Heart left ventricle (tissue), 16 donors: ENCODE measurements around the gene AURKAIP1. TPM values are rescaled to one million over a fixed set of nuclear protein-coding genes. Genes with fewer than 3 reads are reported as not detected.

Source experiments
- ATAC-seq, 4 donors: fragments of 200-7000 bp; cut with Tn5 transposase; one replicate each; pipeline ENCODE4 v1.9.1; 2020 to 2022; ENCODE audit warnings: moderate library complexity in 4 of 4, mild to moderate bottlenecking in 3 of 4, moderate number of reproducible peaks in 1 of 4
- DNase-seq, 5 donors: peaks; one replicate each; pipeline ENCODE4 v3.0.0-alpha.2; 2020
- H3K27ac ChIP-seq, 12 donors: fragments of 200-600 bp; sonication (generic) in 4 of 12; one replicate each; pipeline versions ENCODE4 v1.5.0 to v1.8.0; 2016 to 2022; ENCODE audit warnings: mild to moderate bottlenecking in 2 of 12
- H3K27me3 ChIP-seq, 9 donors: fragments of 200-600 bp; sonication (generic) in 2 of 9; one replicate each; pipeline versions ENCODE4 v1.5.1 to v1.8.0; 2016 to 2022; ENCODE audit warnings: mild to moderate bottlenecking in 3 of 9
- H3K36me3 ChIP-seq, 9 donors: fragments of 200-600 bp; sonication (generic) in 2 of 9; one replicate each; pipeline versions ENCODE4 v1.5.0 to v1.8.0; 2018 to 2022; ENCODE audit warnings: mild to moderate bottlenecking in 2 of 9
- H3K4me1 ChIP-seq, 12 donors: fragments of 200-600 bp; sonication (generic) in 4 of 12; one replicate each; pipeline versions ENCODE4 v1.5.0 to v1.8.0; 2016 to 2022; ENCODE audit warnings: mild to moderate bottlenecking in 3 of 12
- H3K4me3 ChIP-seq, 12 donors: fragments of 200-600 bp; sonication (generic) in 4 of 12; one replicate each; pipeline versions ENCODE4 v1.5.0 to v1.8.0; 2017 to 2022; ENCODE audit warnings: mild to moderate bottlenecking in 9 of 12, moderate library complexity in 4 of 12
- H3K9me3 ChIP-seq, 12 donors: fragments of 200-600 bp; sonication (generic) in 4 of 12; one replicate each; pipeline versions ENCODE4 v1.5.0 to v1.8.0; 2016 to 2022; ENCODE audit warnings: mild to moderate bottlenecking in 1 of 12
- CTCF ChIP-seq, 12 donors: fragments of 200-600 bp; sonication (generic) in 4 of 12; IDR thresholded peaks; one replicate each; pipeline versions ENCODE4 v1.5.0 to v1.8.0; 2018 to 2022; ENCODE audit warnings: antibody characterized with exemption in 12 of 12, mild to moderate bottlenecking in 5 of 12
- POLR2A ChIP-seq, 2 donors: fragments of 450-650 bp; IDR thresholded peaks; one replicate each; pipeline ENCODE4 v1.6.1; 2017; ENCODE audit warnings: antibody characterized with exemption in 2 of 2, mild to moderate bottlenecking in 2 of 2, moderate library complexity in 2 of 2
- WGBS, 4 donors: extraction: QIAGEN DNeasy Blood & Tissue Kit in 2 of 4; methylation state at CpG; one replicate each; pipeline versions ENCODE4 v1.1.5 to v1.1.7; 2013 to 2018; 5-methylcytosine and 5-hydroxymethylcytosine counted together
- intact Hi-C, 10 donors: fragments of 100-400 bp; cut with DNase I; formaldehyde crosslinking; loops; one replicate each; pipeline versions ENCODE4 v1.11.1 to v1.14.2; 2022
- polyA plus RNA-seq, 2 donors: library from polyadenylated mRNA; stranded (reverse); fragments of 200-250 nt; gene quantifications; one replicate each; pipeline ENCODE4 v1.2.3, GENCODE V29; 2013
- total RNA-seq, 9 donors: library from RNA; depleted of rRNA in 2 of 9; stranded (reverse); fragments of >200 nt in 2 of 9; fragmentation: NEBNext Ultra II Directional in 3 of 9; extraction: Animal tissue kit (Norgen Biotek cat#: 25700) in 3 of 9; gene quantifications; one replicate each; pipeline versions ENCODE4 v1.1.0 to v1.2.4, GENCODE V29; 2016 to 2023
- donor health status: ischemic (EF 13 %, LVEDD 7.1; RV severe dilation, severe dysfunction).
- donor health status: healthy with polysubstance abuse.
- donor health status: DM: no; HTN: yes; CAD: no.
- donor health status: DM: no; HTN: no; CAD: no.
- donor health status: ischemic (EF 25% LVEDD 6.9; RV normal size, moderate dysfunction).
- donor health status: ischemic (EF 25% LVEDD 5.7; RV mildly dilated, moderate dysfunction).
- donor health status: healthy.
- donor health status: DM: yes; HTN: yes; CAD: no.
- donor health status: ischemic (EF 35%, LVEDD 5.7; RV mildly dilated, moderate dysfunction).
- donor health status: nonischemic (EF 11% LVEDD 7.7; RV severe dilation, severe dysfunction).
- donor health status: DM: yes; HTN: yes; CAD: no.
- donor health status: PGD.
- donor health status: ischemic (EF 29% LVEDD 5.4; RV normal size, mild dysfunction).
- donor health status: nonischemic (EF 23%, LVEDD 6.1; RV moderate dilation, normal function).

Gene AURKAIP1
- total and polyA plus RNA-seq, 11 donors, result 157 to 465 (median 192) TPM

DNA sequence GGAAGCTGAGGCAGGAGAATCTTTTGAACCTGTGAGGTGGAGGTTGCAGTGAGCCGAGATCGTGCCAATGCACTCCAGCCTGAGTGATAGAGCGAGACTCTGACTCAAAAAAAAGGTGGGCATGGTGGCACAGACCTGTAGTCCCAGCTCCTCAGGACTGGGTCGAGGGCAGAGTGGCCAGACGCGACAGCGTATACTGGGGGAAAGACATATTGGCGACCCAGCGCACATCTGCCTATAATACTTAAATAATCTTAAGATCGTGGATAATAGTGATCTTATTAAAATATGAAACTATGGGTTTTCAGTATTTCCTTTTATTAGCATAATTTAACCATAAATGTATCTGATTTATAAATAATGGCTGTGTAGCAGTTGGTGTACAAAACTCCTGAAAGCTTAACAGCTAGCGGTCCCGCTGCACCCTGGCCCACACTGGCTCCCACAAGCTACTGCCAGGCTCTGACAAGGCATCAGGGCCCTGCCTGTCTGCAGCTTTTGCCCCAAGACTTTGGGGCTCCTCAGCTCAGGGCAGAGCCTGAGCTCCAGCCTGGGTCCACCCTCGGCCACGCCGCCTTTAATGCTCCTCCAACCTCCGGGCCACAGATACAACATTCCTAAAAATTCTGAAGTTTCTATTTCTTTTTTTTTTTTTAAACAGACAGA lies 2.7 kb upstream of the AURKAIP1 start:
- Histone ChIP-seq H3K27me3 (no peaks in the 10 kb centered on the region), H3K9me3 (no peaks in the 10 kb centered on the region), H3K4me3 (no peak overlapping the region), H3K4me1 (peaks cover 10 to 25% (median 21%) of the 10 kb centered on the region in 12 donors), H3K36me3 (peaks cover 0 to 20% (median 9%) of the 10 kb centered on the region in 9 donors), H3K27ac (no peak overlapping the region)
- no peak for ATAC-seq
- DNase-seq, result no peak
- 93 to 95% (median 94%) methylated on average over 16 of the region's 16 CpGs for WGBS, 4 donors
- no peak for TF ChIP-seq POLR2A (IDR thresholded peaks at IDR 0.05)
- TF ChIP-seq CTCF (IDR thresholded peaks at IDR 0.05), result no peak
- intact Hi-C loops, result loop anchor here in 5 of 10 donors (10.0 kb wide), 2 partner anchors 127 to 263 kb away; partner anchors contain the start of gene C1orf159 (in 1 of the 5)

DNA sequence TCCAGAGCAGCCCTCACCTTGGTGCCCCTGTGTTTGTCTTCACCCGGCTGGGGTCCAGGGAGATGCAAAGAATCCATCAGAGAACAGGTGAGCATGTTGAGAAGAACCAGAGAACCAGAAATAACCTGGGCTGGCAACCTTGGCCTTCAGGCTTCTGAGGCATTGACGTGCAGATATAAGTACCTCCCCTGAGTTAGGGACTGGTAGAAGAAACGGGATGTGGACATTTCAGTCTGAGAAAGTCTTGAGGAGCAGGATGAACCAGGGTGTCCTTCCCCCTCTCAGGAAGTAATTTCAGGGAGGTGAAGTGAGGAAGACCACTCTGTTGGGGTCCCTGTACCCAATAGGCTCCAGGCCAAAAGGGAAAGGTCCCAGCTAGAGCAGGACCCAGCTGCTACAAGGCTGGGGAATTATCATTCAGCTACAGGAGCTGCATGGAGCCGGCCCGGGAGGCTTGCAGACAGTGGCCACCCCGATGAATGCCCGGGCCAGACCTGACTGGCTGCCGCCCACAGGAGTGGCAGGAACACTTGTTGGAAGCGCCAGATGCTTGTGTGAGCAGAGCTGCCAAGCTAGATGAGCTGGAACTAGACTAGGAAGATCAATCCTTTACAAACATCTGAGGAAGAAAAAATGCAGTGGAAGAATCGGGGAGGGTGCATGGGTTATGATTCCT lies 1.7 kb upstream of the AURKAIP1 start:
- no peak for TF ChIP-seq CTCF (IDR thresholded peaks at IDR 0.05)
- no peak for TF ChIP-seq POLR2A (IDR thresholded peaks at IDR 0.05)
- no peak for ATAC-seq
- H3K27me3 ChIP-seq, result no peaks in the 10 kb centered on the region
- H3K4me3 ChIP-seq, result peak overlapping the region in 2 of 12 donors; percentile 83 to 100
- peaks cover 10 to 35% (median 30%) of the 10 kb centered on the region in 12 donors for H3K4me1 ChIP-seq
- no peak overlapping the region for H3K27ac ChIP-seq
- intact Hi-C loops, result loop anchor here in 5 of 10 donors (10.0 kb wide), 2 partner anchors 128 to 262 kb away; partner anchors contain the start of gene C1orf159 (in 1 of the 5)
- H3K36me3 ChIP-seq, result peaks cover 0 to 18% (median 9%) of the 10 kb centered on the region in 9 donors
- 90 to 94% (median 92%) methylated on average over 10 of the region's 10 CpGs for WGBS, 4 donors
- DNase-seq, result no peak
- no peaks in the 10 kb centered on the region for H3K9me3 ChIP-seq

- no peak for TF ChIP-seq CTCF (IDR thresholded peaks at IDR 0.05)
- TF ChIP-seq POLR2A (IDR thresholded peaks at IDR 0.05), result no peak
- DNase-seq, result peak in 2 of 5 donors; percentile 42 to 71
- Histone ChIP-seq H3K9me3 (no peaks in the 10 kb centered on the region), H3K4me3 (peak overlapping the region; percentile 78 to 100 (median 94)), H3K4me1 (peaks cover 10 to 42% (median 33%) of the 10 kb centered on the region in 12 donors), H3K27me3 (no peaks in the 10 kb centered on the region), H3K27ac (peak overlapping the region; percentile 82 to 99 (median 96)), H3K36me3 (peaks cover 0 to 16% (median 9%) of the 10 kb centered on the region in 9 donors)
- WGBS, 4 donors, result 0 to 1% (median 0%) methylated on average over 3 to 24 of the region's 24 CpGs
- intact Hi-C loops, result loop anchor here in 5 of 10 donors (10.0 kb wide), 2 partner anchors 130 to 260 kb away; partner anchors contain the start of gene C1orf159 (in 1 of the 5)
- peak in 2 of 4 donors; percentile 0 to 2 for ATAC-seq
These were observed 448 bp downstream of the AURKAIP1 start for GRCh38 chr1:1374589-1374928.
